GM18526 (cell line): ENCODE measurements around the gene OGFOD3.

ENCODE experiments used
- POLR2A ChIP-seq: IDR thresholded peaks from 3 replicates; pipeline ENCODE4 v1.6.1; 2011; ENCODE audit not compliant: insufficient read length; ENCODE audit errors: extremely low read depth

The OGFOD3 gene

DNA sequence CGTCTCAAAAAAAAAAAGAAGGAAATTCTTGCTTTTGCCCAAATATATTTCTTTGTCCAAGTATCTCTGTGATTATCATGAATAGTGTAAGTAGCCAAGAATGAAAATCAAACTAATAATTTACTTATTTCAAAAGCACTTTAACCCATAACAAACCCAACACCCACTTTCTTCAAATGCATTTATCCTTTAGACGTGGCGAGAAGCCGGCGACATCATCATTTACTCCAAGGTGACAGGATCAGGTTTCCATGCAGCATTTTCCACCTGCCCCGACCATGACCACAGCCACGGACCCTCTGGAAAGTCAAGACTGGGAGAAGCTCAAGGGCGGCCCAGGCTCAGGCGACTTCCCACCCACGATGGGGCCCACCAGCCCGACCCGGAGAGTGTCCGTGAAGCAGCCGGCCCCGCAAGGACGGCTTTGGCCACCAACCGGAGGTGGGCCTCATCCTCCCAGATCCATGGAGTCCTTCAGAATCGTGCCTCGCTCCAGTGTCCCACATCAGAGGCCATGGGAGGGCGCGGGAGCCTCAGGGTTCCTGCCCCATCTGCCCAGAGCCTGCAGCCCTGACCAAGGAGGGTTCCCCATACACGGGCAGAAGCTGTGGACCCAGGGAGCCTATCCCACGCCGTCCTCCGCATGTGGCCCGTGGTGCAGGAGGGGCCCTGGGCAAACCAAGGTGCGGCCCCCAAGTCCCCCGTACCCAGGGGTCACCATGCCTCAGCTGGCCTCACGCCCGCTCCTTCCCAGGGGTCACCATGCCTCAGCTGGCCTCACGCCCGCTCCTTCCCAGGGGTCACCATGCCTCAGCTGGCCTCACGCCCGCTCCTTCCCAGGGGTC lies 28.1 kb downstream of the OGFOD3 start:
- no peak for TF ChIP-seq POLR2A

DNA sequence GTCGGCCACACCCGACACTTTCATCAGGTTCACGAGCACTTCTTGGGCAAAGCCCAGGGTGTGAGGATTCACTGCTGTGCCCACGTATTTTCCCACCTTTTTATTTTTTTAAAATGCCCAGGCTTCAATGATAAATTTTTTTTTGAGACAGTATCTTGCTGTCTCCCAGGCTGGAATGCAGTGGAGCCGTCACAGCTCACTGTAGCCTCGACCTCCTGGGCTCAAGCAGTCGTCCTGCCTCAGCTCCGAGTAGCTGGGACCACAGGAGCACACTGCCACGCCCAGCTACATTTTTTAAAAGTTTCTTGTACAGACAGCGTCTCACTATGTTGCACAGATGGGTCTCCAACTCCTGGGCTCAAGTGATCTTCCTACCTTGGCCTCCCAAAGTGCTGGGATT lies 29.0 kb downstream of the OGFOD3 start:
- TF ChIP-seq POLR2A: no peak

DNA sequence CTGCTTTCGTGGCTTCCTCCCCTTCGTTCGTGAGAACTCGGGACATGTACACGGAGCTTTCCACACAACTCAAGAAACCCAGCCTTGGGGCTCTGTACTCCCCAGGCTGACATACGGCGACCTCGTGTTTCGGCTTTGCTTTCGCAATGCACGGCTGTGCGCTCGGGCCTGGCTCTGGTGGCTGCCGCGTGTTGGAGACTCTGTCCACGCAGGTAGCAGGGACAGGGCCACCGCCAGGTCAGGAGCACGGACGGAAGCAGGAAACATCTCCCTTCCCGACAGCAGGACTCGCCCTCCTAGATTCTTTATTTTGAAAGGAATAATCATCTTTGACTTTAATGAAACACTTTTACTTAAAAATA lies 29.5 kb downstream of the OGFOD3 start:
- no peak for TF ChIP-seq POLR2A

DNA sequence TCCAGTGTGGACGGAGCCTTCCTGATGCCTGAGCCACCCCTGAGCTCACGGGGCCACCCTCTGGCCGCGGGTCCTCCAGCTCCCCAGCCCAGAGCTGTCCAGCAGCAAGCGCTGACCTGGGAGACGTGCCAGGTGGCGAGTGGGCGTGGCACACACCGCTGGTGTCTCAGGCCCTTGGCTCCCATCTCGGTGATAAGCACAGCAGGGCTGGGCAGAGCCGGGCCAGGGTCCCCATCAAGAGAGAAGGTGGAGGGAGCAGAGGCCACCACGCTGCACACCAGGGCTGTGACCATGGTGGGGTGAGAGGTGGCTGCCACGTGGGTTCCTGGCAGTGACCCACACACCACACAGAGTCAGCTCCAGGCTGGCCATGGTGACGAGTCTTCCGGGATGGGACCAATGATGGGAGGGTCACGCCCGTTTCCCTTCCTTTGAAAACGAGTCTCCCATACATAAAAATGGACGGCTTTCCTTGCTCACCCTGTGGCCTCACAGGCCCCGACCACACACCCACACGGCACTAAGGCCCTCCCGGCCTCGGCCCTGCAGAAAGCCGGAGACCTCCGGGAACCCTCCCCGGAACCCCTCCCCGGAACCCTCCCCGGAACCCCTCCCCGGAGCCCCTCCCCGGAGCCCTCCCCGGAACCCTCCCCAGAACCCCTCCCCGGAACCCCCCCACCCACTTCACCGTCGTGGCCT lies 30.0 kb downstream of the OGFOD3 start:
- TF ChIP-seq POLR2A: no peak

DNA sequence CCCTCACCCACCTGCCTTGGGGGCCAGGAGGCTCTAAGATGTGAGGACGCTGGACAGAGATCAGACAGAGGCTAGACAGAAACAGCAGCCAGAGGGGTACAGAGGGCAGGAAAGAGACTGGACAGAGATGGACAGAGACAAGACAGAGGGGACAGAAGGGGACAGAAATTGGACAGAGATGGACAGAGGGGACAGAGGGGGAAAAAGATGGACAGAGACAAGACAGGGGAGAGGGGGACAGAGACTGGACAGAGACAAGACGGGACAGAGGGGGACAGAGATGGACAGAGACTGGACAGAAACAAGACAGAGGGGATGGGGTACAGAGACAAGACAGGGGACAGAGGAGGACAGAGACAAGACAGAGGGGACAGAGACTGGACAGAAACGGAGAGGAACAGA lies 30.7 kb downstream of the OGFOD3 start:
- TF ChIP-seq POLR2A: no peak

DNA sequence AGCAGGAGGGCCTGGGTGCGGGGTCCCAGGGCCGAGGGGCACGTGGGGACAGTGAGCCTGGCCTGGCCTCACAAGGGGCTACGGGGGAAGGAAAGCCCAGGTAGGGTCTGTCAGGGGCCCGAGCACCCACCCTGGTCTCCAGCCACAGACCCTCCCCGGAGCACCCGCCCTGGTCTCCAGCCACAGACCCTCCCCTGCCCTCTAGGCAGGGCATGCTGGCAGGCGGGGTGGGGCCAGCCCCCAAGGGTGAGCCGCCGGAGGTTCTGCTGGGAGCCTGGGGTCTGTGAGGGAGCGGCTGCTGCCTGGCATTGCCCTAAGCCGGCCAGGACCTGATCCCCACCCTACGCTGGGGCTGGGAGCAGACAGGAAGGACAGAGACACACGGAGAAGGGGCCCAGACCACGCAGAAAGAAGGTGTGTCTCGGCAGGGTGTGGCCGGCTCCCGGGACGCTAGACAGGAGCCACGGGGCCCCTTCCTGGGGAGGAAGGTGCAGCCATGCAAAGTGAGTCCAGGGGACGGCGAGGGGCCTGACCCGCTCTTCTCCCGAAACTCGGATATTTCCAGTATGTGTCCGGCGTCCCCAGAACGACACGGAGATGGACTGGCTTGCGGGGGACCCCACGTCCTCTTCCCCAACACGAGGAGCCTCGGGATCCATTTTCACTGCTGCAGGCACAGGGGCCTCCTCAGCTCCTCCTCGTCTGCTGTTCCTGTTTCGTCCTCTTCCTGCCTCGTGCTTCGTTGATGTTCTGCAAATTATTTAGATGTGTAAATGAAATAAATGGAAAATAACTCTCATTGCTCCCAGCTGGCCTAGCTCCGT lies 31.3 kb downstream of the OGFOD3 start:
- no peak for TF ChIP-seq POLR2A

DNA sequence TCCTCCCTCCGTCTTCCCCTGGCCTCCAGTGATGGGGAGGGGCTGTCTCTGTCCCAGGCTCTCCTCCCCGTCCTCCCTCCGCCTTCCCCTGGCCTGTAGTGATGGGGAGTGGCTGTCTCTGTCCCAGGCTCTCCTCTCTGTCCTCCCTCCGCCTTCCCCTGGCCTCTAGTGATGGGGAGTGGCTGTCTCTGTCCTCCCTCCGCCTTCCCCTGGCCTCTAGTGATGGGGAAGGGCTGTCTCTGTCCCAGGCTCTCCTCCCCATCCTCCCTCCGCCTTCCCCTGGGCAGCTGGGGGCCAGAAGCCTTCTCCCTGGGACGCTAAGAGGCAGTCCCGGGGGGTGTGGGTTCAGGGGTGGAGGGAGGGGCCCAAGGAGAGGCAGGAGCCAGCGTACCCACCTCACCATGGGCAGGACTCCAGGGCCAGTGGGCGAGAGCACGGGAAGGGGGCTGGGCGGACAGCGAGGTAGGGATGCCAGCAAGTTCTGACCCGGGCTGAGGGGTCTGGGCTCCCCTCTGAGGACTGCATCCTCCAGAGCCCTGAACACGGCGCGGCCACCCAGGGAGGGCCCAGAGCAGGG lies 32.0 kb downstream of the OGFOD3 start:
- no peak for TF ChIP-seq POLR2A

DNA sequence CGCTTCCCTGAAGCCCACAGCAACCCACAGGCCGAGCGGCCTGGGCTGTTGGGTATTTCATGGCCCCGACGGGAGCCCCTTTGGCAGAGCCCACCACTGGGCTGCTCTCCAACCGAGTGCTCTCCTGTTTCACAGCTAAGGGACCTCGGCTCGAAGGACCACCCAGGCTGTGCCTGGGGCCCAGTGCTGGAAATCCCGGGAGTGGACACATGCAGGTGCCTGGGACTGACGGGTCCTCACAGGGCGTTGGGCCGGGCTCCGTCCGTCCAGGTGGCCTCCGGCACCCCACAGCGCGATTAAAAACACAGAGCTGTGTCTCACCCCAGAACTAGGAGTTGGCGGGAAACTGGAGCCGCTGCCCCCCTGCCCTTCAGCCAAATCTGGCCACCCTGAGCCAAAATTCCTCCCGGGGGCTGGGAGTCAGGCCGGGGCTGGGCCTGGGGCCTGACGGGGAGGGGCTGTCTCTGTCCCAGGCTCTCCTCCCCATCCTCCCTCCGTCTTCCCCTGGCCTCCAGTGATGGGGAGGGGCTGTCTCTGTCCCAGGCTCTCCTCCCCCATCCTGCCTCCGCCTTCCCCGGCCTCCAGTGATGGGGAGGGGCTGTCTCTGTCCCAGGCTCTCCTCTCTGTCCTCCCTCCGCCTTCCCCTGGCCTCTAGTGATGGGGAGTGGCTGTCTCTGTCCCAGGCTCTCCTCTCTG lies 32.7 kb downstream of the OGFOD3 start:
- TF ChIP-seq POLR2A: no peak

DNA sequence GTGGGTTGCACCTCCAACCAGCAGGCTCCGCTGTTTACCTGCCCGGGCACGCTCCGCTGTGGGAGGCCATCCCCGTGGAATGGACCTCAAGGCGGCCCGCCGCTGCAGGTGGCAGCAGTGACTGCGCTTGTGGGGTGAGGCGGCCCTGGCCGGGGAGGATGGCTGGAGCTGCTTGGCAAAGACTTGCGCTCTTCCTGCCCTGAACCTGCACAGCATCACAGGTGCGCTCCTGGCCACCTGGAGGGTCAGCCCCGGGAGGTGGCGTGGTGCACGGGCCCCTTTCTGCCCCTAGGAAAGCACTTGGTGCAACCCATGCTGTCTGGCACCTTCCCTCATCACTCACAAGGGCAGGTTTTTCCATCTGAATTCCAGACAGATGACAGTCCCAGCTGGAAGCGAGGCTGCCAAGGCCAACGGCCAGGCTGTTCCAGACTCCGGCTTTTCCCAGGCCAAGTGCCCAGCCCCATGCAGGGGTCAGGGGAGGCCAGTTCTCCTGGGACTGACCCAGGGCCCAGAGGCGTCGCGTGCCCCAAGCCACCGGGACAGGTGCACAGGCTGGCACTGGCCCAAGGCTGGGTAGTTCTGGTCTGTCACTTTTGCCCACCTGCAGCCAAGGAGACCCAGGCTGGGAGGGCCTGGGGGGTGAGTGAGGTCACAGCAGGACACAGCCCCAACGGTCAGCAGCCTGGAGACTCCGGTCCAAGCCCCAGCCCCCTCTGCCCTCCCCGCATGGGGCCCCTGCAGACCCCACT lies 33.5 kb downstream of the OGFOD3 start:
- no peak for TF ChIP-seq POLR2A

DNA sequence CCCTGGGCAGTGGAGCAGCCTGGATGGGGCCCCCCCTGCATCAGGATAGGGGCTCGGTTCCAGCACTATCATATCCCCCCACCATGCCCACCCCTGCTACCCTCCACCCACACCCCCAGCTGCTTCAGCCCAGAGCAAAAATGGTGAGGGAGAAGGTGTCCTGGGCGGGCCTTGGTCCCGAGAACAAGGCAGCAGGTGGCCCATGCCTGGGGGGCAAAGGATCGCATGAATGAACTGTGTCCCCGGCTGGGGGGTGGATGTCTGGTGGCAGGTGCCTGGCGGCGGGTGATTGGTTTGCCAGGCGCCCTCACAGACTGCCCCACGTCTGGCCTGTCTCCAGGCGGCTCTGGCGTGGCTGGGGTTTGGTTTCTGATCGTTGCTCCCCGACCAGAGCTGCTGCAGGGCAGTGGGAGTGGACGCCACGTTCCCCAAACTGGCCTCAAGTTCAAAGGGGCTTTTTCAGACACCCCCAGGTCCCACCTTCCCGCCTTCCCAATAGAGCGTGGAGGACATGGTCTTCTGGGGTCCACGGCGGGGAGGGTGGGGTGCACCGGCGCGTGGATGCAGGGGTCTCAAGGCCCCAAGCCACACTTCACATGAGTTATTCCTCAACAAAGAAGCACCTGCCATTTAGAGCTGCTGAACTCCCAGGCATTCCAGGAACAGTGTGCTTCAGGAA lies 34.2 kb downstream of the OGFOD3 start:
- no peak for TF ChIP-seq POLR2A

DNA sequence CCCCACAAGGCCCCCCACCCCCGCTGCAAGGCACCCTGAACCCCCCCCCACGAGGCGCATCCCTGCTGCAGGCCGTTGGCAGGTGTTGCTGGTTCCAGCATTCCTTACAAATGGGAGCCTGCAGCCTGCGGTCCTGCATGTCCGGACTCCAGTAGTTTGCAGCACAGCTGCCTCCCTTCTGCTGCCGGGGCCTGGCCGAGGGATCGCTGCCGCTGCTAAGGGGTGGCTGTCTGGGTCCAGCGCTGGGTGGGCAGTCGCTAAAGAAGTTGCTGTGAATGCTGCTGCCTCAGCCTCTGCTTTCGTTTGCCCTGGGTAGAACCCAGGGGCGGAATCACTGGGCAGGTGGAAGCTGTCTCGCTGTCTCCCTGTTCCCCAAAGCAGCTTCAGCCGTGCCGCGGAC lies 35.0 kb downstream of the OGFOD3 start:
- TF ChIP-seq POLR2A: no peak

DNA sequence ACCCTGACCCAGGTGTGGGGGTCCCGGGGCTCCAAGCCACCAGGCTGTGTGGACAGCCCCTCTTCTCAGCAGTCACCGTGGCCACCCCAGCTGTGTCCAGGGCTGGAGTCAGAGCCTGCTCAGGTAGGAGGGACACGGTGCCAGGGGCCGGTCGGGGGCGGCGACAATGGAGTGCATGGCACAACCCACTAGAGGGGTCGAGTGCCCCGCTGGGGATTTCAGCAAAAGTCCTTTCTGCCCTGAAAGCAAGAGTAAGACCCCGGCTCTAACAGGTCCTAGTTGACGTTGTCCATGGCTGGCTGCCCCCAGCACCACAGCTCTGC lies 35.5 kb downstream of the OGFOD3 start:
- no peak for TF ChIP-seq POLR2A

DNA sequence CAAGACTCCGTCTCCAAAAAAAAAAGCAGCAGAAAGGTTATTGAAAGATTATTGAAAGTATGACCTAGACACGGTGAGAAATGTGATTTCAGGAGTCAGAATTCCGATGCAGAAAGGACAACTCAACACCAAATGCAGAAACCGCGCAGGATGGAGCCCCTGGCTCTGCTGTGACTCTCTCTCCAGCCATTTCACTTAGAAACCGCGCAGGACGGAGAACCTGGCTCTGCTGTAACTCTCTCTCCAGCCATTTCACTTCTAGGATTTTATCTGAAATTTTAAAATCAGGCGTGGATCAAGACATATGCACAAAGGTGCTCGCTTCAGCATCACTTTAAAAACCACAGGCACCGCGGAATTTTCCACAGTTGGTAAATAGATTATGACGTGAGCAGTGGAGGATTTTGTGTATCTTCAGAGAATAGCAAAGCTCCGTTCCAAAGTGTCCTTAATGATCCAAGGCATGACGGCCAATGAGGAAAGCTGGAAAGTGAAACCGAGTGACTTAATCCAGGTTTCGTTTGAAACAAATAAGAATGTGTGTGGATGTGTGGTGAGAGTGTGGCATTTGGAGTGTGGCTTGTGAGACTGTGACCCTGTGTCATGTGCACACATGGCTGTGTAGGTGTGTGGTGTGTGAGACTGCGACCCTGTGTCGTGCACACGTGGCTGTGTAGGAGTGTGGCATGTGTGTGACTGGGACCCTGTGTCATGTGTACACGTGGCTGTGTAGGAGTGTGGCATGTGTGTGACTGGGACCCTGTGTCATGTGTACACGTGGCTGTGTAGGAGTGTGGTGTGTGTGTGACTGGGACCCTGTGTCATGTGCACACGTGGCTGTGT lies 37.3 kb downstream of the OGFOD3 start:
- no peak for TF ChIP-seq POLR2A
